Activated CD8-positive, alpha-beta memory T cell treated with anti-CD3 and anti-CD28 coated beads for 1 hour (primary cell): Measurements from ENCODE around the gene ADGRB2.
A peak's percentile ranks its signal among the peaks of the same experiment; 100 is the strongest.

Source experiments
- DNase-seq, 2 donors: peaks; one replicate each; pipeline ENCODE4 v3.0.0-alpha.2; 2020; ENCODE audit warnings: low read depth in 1 of 2; ENCODE audit errors: extremely low read depth in 1 of 2

The ADGRB2 gene

DNA sequence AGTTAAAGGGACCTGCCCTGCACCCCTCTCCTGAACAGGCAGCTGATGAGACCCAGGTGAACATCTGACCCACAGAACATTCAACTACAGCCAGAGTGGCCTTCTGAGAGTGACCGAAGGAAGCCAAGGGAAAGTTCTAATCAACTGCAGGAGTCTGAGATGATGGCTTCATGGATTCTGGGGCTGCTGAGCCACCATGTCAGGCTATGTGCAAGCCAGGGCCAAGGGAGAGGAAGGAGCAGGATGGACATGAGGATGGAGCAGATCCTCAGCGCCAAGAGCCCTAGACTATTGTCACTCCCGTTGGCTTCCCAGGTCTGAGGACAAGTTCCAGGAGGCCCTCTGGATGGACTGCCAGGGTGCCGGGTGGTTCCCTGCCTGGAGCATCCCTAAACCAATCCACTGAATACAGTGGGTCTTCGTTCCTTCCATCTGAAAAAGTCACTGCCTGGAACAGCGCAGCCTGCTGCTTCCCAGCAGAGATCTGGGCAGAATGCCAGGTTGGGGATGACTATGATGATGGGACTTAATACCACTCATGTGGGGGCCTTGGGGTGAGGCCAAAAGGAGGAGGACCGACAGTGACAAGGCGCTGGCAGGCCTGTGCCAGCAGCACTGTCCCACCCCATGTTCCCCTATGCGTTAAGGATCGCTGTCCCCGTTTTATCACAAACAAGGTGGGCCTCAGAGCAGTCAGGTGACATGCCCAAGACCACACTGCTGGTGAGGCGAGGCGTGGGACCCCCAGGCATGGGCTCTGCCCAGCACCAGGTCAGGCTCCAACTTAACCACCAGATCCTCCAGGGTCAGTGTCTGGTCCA, 31.9 kb upstream of the ADGRB2 start:
- no peak for DNase-seq

DNA sequence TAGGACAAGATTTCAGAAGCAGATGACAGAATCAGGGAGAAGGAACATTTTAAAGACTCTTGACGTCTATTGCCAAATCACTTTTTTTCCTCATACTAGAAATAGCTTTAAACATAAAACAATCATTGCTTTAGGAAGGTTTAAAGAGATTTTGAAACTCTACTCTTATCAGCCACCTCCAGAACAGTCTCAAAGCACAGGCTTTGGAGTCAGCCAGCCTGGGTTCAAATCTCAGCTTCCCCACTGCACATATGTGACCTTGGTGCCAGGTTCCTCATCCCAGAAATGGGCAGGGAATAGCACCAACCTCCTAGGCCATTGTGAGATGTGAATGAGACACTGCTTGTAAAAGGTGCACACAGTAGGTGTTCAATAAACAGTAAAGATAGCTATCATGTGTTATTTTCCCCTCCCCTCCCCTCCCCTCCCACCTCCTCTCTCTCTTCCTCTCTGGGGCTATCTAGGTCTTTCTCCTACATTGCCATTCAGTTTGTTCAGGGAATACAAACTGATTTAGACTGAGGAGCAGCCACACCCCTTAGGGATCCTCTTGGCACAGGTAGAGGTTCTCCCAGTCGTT, 31.0 kb upstream of the ADGRB2 start:
- DNase-seq, result no peak

DNA sequence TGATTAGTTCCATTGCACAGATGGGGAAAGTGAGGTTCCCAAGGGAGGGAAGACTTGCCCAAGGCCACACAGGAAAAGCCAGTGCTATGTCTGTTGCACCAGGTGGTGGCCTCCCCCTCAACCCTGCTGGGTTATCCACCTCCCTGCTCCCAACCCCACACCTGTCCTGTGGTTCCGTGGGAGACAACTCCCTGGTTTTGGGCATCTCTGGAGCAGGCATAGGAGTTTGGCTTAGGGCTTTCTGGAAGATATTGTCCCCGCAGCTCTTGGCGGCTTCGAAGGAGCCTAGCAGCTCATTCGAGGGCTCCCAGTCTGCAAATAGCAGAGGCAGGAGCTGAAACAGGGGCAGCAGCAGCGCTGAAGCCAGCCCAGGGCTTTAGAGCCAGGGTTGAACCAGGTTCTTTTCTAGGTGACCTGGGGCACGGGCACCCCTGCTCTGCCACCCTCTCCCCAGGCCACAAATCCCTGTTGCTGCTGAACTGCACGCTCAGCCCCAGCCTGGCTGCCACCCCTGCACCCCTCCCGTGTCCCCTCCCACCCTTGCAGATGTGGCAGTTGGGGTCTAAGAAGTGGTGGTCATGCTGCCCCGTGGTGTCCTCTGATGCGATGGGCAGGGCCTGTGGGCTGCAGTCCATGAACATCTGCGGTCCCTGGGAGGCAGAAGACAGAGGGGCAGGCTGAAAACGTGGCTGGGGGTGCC, 29.6 kb upstream of the ADGRB2 start:
- DNase-seq, result no peak

DNA sequence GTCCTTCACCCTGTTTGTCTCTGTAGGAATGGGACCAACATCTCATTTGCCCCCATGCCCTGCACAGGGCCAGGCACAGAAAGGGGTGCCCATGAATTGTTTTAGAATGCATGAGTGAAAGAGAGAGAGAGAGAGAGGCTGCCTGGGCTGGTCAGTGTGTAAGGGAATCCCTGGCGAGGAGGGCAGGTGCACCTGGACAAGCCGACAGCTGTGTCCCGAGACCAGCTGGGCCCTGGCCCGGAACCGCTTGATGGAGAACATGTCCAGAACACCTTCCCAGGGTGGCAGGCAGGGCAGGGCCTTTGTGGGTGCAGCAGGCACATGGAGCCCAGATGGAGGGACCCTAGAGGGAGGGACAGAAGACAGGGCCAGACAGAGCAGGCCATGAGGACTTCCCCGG, 28.9 kb upstream of the ADGRB2 start:
- DNase-seq, result no peak

DNA sequence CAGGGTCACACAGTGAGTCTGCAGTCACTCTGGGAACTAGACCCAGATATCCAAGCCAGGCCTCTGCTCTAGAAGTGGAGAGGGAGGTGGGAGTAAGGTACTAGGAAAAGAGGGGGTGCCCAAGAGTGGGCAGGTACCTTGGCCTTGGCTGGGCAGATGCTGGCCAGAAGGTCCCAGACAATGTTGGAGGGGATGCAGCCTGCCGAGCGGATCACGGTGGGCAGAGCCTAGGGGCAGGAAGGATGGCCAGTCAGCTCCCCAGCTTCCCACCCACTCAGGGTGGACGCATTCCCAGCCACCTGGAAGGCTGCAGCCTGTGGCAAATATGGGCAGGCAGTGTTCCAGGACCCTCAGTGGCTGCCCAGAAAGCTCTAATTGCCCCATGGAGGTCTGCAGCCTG, 28.4 kb upstream of the ADGRB2 start:
- DNase-seq, result no peak

DNA sequence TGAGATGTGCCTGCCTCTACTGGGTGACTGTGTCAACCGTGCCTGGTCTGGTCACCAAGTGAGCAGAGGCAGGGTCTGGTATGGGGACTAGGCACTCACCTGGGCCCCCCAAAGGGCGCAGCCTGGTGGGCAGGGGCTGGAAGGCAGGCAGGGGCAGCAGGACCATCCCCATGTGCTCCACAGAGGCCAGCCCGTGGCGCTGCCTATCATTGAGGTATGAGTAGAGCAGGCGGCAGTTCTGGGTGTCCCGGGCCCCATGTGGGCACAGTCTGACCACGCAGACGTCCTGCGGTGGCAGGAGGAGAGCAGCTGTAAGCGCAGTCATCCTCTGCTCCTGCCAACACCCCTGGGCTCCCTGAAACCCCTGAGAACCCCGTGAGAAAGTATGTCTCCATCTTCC, 28.0 kb upstream of the ADGRB2 start:
- no peak for DNase-seq

DNA sequence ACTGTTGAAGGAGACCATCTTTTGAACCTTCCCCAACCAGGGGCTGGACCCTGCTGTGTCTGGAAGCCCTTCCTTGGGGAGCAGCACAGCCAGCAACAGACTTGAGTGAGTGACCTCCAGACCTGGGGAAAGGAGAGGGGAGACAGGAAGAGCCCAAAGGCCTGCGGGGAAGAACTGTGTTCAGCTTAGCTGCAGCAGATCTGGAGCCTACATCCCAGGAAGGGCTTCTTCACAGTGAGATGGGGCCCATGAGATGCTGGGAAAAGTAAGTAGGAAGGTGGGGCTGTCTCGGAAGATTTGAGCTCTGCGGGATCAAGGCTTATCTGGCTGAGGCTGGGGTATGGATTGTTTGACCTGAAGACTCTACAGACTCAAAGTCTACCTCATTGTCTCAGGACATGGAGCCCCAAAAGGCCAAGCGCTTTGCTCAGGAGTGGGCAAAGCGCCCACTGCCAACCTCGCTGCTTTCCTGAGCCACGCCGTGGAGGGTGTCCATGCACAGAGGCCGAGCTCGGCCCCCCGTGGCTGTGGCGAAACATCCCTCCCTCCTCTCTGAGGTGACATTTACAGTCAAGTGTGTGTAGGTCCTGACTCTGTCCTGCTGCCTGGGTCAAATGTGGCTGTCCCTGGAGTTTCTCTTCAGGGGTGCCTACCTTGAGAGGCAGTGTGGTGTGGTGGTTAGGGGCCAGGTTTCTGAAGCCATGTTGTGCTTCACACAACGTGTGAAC, 27.2 kb upstream of the ADGRB2 start:
- no peak for DNase-seq

DNA sequence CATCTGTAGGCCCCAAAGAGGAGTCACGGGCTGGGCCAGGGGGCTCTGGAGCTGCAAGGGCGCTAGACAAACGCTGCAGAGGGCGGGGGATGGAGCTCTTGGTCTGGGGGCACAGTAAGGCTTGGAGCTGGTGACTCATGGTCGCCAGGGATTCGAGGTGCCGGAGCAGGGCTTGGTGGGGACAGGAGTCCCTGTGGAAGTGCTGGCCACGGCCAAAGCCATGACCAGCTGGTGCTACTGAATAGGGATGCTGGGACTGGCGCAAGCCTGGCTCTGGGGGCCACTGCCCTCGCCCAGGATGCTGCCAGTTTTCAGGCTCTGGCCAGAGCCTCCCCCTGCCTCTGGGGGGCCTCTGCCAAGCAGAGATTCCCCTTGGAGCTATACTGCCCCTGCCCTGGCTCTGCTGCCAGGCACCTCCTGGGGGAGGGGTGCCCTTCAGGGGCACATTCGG, 26.5 kb upstream of the ADGRB2 start:
- DNase-seq, result no peak

- no peak for DNase-seq
These were observed 26.0 kb upstream of the ADGRB2 start for GRCh38 chr1:31790140-31790539.

DNA sequence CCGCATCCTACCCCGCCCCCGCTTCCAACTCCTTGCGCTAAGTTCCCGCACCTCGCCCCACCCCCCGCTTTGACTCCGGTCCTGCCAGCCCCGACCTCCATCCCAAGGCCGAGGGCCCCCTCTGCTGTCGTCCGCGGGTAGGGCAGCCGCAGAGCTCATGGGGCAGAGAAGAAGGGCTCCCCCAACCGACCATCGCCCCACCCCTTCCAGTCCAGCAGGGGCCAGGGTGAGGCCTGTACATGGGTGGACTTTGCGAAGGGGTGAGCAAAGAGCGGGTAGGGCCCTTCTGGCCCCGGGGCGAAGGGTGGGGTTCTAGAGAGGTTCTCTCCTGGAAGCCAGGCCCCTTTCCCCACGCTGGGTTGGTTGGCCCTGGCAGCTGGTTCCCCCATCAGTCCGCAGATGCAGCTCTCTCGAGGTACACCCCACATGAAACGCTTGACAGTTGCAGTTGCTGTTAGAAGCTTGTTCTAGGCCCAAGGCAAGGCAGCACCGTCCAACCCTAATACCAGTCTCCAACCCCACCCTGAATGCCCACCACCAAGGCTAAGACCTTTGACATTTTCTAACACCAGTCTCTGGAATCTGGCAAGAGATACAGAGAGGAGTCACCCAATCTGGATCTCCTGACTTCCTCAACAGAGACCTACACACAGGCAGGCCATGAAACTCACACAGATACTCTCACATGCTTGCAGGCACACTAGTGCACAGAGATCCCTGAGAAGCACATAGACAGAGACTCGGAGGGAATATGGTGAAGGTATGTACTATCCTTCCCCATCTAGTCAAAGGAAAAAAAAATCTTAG, 25.3 kb upstream of the ADGRB2 start:
- DNase-seq, result peak; percentile 87 to 95

DNA sequence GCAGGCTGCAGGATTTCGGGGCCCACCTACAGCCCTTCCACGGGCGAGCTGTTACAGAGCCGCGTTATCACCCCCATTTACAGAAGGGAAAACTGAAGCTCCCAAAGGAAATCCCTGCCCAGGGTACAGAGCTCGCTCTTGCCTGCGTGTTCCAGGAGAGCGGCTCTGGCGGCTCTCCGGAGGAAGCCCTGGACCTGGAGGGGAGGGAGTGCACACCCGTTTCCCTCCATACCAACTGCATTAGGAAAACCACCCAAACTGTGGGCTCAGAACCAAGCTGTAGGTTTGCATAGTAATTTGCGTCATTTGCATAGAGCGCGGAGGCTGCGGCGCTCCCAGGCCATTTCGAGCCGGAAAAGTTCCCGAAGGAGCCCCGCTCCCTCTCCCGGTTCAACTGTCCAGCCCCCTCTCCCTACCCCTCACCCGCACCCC, 24.7 kb upstream of the ADGRB2 start:
- DNase-seq, result no peak

- peak; percentile 64 to 81 for DNase-seq
These were observed 24.1 kb upstream of the ADGRB2 start for GRCh38 chr1:31788138-31788824.

GRCh38 chr1:31787786-31788137, 23.6 kb upstream of the ADGRB2 start:
- no peak for DNase-seq

GRCh38 chr1:31787261-31787660, 23.1 kb upstream of the ADGRB2 start:
- DNase-seq, result no peak

DNA sequence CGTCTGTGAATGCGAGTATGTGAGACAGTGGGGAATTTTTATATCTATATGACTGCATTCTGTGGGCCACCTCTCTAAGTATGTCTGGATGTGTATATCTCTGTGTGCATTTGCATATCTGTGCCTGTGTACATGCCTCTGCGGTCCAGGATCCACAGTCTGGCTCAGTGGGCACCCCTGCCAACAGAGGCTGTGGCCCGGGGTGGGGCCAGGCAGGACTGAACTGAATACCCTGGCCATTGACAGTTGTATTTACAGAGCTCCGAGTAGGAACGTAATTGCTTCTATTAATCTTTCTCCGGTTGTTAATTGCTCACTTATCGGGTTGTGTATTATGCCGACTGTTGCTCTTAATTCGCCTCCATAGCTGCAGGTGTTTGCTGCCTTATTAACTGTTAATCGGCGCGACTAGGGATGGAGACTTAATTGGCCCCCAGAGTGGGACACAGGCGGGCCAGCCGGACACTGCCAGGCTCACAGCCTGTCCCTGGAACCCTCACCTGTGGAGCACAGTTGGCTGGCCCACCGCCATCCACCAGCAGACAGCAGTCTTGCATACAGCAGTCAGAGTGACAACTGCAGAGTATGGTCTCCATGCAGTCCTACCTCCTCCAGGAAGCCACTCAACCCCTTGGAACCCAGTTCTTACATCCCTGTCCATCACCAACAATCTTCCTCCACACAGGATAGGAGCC, 22.4 kb upstream of the ADGRB2 start:
- no peak for DNase-seq

DNA sequence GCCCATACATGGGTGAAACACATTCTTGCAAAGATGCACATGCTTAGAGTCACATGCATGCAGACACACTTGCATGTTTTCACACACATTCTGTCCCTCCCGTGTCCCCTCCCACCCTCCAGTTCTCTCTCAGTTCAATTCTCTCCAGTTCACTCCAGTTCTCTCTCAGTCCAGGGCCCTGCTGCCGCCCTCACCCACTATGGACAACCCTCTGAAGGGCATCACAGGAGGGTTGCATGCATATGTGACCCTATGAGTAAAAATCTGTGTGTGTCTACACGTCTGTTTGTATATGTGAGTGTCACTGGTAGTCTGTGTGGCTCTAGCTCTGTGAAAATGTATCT, 21.8 kb upstream of the ADGRB2 start:
- DNase-seq, result no peak

DNA sequence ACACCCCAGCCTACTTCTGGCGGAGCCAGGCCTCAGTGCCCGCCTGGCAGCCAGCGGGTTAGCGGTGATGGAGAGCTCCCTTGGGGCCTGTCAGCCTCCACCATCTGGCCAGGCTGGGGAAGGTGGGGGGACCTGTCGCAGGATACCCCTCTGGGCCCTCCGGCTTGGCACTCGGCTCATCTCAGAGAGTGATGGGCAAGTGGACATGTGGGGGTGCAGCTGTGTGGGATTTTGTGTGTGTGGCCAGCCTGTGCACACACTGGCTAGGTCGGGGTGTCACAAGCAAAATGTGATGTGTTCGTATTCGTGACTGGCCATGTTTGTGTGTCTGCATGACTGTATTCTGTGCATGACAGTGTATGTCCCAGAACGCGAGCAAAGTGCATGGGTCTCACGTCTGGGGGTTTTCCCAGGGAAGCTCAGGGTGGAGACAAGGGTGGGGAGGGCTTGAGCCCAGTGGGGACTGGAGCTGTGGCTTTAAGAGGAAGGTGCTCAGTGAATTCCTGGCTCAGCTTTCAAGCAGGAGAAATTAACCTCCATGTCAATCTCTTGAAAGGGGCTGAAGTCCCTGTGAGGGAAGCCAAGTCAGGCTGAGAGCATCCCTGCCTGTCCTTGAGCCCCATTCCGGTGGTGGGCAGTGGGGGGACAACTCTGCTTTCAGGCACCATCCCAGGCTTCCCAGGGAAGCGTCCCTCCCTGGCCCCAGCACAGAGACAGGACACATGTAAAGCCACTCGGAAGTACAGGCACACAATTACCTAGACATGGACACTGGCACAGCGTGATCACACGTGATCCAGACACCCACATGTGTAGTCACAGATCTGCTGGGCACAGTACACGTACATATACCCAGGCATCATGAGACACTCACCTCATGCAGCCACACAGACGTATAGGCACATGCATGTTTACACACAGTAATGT, 21.1 kb upstream of the ADGRB2 start:
- DNase-seq, result no peak

GRCh38 chr1:31784356-31785019, 20.3 kb upstream of the ADGRB2 start:
- DNase-seq, result no peak
